NB4 (cell line): ENCODE data around the gene CORO6.

Source experiments
- DNase-seq: peaks from one replicate; pipeline ENCODE4 v3.0.0; 2010; ENCODE audit warnings: low read depth
- H3K4me3 ChIP-seq: one replicate; pipeline ENCODE4 v1.5.1; 2011; ENCODE audit warnings: mild to moderate bottlenecking, low read depth, low read length, moderate library complexity
- CTCF ChIP-seq: IDR thresholded peaks from one replicate; pipeline ENCODE4 v1.5.1; 2012; ENCODE audit warnings: low read depth, low read length
- MAX ChIP-seq: IDR thresholded peaks from 2 replicates; pipeline ENCODE4 v1.6.1; 2011; ENCODE audit warnings: low read depth, low read length
- MYC ChIP-seq: IDR thresholded peaks from 2 replicates; pipeline ENCODE4 v1.6.1; 2011; ENCODE audit warnings: low read depth, low read length
- POLR2A ChIP-seq: IDR thresholded peaks from 2 replicates; pipeline ENCODE4 v1.6.1; 2011; ENCODE audit warnings: mild to moderate bottlenecking; ENCODE audit not compliant: insufficient read length; ENCODE audit errors: extremely low read depth

Gene CORO6

GRCh38 chr17:29627951-29628350, 5.2 kb upstream of the CORO6 start:
- H3K4me3 ChIP-seq = no peak overlapping the region
- no peak for DNase-seq
- TF ChIP-seq MAX (no peak), MYC (no peak), POLR2A (no peak), CTCF (no peak)

GRCh38 chr17:29625037-29625750, 2.5 kb upstream of the CORO6 start:
- no peak for DNase-seq
- H3K4me3 ChIP-seq = no peak overlapping the region
- TF ChIP-seq MAX (no peak), POLR2A (no peak), MYC (no peak), CTCF (no peak)

GRCh38 chr17:29624586-29624985, 1.9 kb upstream of the CORO6 start:
- DNase-seq = no peak
- no peak for TF ChIP-seq CTCF
- no peak for TF ChIP-seq MAX
- TF ChIP-seq POLR2A = no peak
- TF ChIP-seq MYC = no peak
- H3K4me3 ChIP-seq = no peak overlapping the region

- no peak overlapping the region for H3K4me3 ChIP-seq
- DNase-seq = no peak
- no peak for TF ChIP-seq POLR2A
Observed at GRCh38 chr17:29623283-29623647, 553 bp upstream of the CORO6 start.

GRCh38 chr17:29621751-29622194, 939 bp downstream of the CORO6 start:
- no peak for DNase-seq
- H3K4me3 ChIP-seq = no peak overlapping the region
- no peak for TF ChIP-seq CTCF
- TF ChIP-seq POLR2A = no peak
- no peak for TF ChIP-seq MYC
- no peak for TF ChIP-seq MAX

GRCh38 chr17:29620779-29621500, 1.8 kb downstream of the CORO6 start:
- no peak for DNase-seq
- no peak overlapping the region for H3K4me3 ChIP-seq
- TF ChIP-seq POLR2A (no peak), MYC (no peak), CTCF (no peak), MAX (no peak)
